Fibroblast of lung (primary cell): ENCODE data around the gene EFNB2.

Source experiments
- CTCF ChIP-seq, 2 donors: IDR thresholded peaks in 1 of 2; conservative IDR thresholded peaks in 1 of 2; 1 replicate in 1 of 2; 2 replicates in 1 of 2; pipeline ENCODE4 v1.5.1; 2011 to 2012; ENCODE audit warnings: low read length in 2 of 2, control low read depth in 1 of 2, inconsistent platforms in 1 of 2, low read depth in 1 of 2, mild to moderate bottlenecking in 1 of 2
- EZH2 ChIP-seq: IDR thresholded peaks from 2 replicates; pipeline ENCODE4 v1.5.1; 2012; ENCODE audit warnings: low read length, control low read depth, mild to moderate bottlenecking; ENCODE audit errors: missing control alignments

GRCh38 chr13:106555631-106556328, 20.3 kb upstream of the EFNB2 start:
- TF ChIP-seq CTCF (conservative IDR thresholded peaks at IDR 0.05 in 1 of 2, IDR thresholded peaks at IDR 0.05 in 1 of 2; ENCODE audit: low read depth in 1 of 2, low read length in 2 of 2): no peak
- TF ChIP-seq EZH2: no peak
